HG02870 (cell line): ENCODE results near the gene CYP11A1.

Source experiments
- ATAC-seq: cut with Tn5 transposase; IDR thresholded peaks from one replicate; pipeline ENCODE4 v1.9.1; 2021; ENCODE audit warnings: mild to moderate bottlenecking, moderate library complexity; ENCODE audit not compliant: unreplicated experiment

The CYP11A1 gene

GRCh38 chr15:74367296-74367854 is at the start of gene CYP11A1:
CYP11A1 (minus strand) TSS chr15:74367646; CDS start chr15:74367585, 61 bp downstream.
- ATAC-seq = no peak

GRCh38 chr15:74417225-74417624 is 49.8 kb upstream of the CYP11A1 start:
- no peak for ATAC-seq

GRCh38 chr15:74415966-74416916 is 48.8 kb upstream of the CYP11A1 start:
- ATAC-seq = no peak

GRCh38 chr15:74414603-74415338 is 47.3 kb upstream of the CYP11A1 start:
- ATAC-seq = no peak

- no peak for ATAC-seq
These were observed 46.7 kb upstream of the CYP11A1 start for GRCh38 chr15:74414081-74414580.

GRCh38 chr15:74413350-74414080 is 46.1 kb upstream of the CYP11A1 start:
- ATAC-seq = no peak

- no peak for ATAC-seq
These were observed 44.7 kb upstream of the CYP11A1 start for GRCh38 chr15:74412159-74412558.

GRCh38 chr15:74411686-74412085 is 44.2 kb upstream of the CYP11A1 start:
- ATAC-seq = no peak

GRCh38 chr15:74410502-74410901 is 43.1 kb upstream of the CYP11A1 start:
- ATAC-seq = no peak

GRCh38 chr15:74409225-74409624 is 41.8 kb upstream of the CYP11A1 start:
- no peak for ATAC-seq

GRCh38 chr15:74408815-74409214 is 41.4 kb upstream of the CYP11A1 start:
- ATAC-seq = no peak

- no peak for ATAC-seq
These were observed 40.9 kb upstream of the CYP11A1 start for GRCh38 chr15:74408385-74408784.

- no peak for ATAC-seq
These were observed 39.7 kb upstream of the CYP11A1 start for GRCh38 chr15:74406992-74407705.

- ATAC-seq = no peak
These were observed 39.1 kb upstream of the CYP11A1 start for GRCh38 chr15:74406517-74406916.

GRCh38 chr15:74405823-74406222 is 38.4 kb upstream of the CYP11A1 start:
- ATAC-seq = no peak

- ATAC-seq = no peak
These were observed 36.6 kb upstream of the CYP11A1 start for GRCh38 chr15:74403991-74404563.

GRCh38 chr15:74403588-74403919 is 36.1 kb upstream of the CYP11A1 start:
- ATAC-seq = no peak

- peak; percentile 30 for ATAC-seq
These were observed 35.6 kb upstream of the CYP11A1 start for GRCh38 chr15:74402873-74403587.

GRCh38 chr15:74402337-74402841 is 34.9 kb upstream of the CYP11A1 start:
- ATAC-seq = no peak
